22Rv1 (cell line): ENCODE measurements around the gene DDIAS.
A peak's percentile ranks its signal among the peaks of the same experiment; 100 is the strongest.

Source experiments
- H3K27ac ChIP-seq: fragments of 450-650 bp; 2 replicates; pipeline ENCODE4 v1.5.1; 2017
- ZFX ChIP-seq: fragments of 450-650 bp; IDR thresholded peaks from 2 replicates; pipeline ENCODE4 v1.6.1; 2017; ENCODE audit warnings: antibody characterized with exemption, borderline replicate concordance
- TF ChIP-seq, protein P1 (sequence below): fragments of 450-650 bp; IDR thresholded peaks from 2 replicates; pipeline ENCODE4 v1.5.1; 2017; ENCODE audit warnings: mild to moderate bottlenecking

Gene DDIAS

DNA sequence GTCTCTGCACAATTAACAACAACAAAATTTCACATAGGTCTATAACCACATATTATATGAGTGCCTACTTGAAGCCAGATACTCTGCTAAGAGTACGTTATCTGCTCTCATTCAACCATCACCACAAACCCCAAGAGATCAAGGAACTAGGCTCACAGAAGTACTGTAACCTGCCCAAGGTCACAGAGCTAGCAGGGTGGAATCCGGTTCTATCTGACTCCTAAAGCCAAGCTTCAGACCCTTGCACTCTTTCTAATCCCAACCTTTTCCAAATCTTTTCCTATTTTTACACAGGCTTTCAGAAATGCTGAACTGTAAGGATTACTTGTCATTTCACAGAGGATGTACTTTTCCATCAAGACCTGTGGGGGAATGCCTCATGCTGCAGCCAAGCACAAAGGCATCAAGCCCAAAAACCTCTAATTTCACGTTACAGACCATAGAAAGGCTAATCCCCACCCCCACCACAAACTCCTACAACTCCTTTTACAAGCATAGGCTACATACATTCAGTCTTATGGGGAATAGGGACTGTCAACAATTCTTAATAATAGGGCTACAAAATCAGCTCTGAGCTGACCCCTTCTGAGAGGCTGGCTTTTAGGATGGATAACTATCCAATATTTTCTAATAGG lies 2.2 kb upstream of the DDIAS start:
- TF ChIP-seq, protein P1, sequence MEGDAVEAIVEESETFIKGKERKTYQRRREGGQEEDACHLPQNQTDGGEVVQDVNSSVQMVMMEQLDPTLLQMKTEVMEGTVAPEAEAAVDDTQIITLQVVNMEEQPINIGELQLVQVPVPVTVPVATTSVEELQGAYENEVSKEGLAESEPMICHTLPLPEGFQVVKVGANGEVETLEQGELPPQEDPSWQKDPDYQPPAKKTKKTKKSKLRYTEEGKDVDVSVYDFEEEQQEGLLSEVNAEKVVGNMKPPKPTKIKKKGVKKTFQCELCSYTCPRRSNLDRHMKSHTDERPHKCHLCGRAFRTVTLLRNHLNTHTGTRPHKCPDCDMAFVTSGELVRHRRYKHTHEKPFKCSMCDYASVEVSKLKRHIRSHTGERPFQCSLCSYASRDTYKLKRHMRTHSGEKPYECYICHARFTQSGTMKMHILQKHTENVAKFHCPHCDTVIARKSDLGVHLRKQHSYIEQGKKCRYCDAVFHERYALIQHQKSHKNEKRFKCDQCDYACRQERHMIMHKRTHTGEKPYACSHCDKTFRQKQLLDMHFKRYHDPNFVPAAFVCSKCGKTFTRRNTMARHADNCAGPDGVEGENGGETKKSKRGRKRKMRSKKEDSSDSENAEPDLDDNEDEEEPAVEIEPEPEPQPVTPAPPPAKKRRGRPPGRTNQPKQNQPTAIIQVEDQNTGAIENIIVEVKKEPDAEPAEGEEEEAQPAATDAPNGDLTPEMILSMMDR = no peak
- no peak for TF ChIP-seq ZFX
- H3K27ac ChIP-seq = no peak overlapping the region

DNA sequence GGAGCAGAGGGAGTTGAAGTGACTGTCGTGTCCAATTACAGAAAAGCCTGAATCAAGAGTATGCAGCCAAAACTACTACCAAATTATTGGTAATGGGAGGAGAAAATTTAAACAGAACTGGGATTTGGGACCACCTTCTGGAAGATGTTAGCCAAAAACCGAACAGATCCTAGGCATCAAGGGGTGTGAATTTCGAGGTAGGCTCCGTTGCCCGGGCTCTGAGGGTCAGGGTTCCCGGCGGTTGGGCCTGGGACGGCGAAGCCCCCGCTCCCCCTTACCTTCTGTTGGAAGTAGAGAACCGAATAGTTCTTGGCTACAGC lies 1.6 kb upstream of the DDIAS start:
- peak overlapping the region; percentile 80 for H3K27ac ChIP-seq
- TF ChIP-seq, protein P1 = no peak
- TF ChIP-seq ZFX = no peak

DNA sequence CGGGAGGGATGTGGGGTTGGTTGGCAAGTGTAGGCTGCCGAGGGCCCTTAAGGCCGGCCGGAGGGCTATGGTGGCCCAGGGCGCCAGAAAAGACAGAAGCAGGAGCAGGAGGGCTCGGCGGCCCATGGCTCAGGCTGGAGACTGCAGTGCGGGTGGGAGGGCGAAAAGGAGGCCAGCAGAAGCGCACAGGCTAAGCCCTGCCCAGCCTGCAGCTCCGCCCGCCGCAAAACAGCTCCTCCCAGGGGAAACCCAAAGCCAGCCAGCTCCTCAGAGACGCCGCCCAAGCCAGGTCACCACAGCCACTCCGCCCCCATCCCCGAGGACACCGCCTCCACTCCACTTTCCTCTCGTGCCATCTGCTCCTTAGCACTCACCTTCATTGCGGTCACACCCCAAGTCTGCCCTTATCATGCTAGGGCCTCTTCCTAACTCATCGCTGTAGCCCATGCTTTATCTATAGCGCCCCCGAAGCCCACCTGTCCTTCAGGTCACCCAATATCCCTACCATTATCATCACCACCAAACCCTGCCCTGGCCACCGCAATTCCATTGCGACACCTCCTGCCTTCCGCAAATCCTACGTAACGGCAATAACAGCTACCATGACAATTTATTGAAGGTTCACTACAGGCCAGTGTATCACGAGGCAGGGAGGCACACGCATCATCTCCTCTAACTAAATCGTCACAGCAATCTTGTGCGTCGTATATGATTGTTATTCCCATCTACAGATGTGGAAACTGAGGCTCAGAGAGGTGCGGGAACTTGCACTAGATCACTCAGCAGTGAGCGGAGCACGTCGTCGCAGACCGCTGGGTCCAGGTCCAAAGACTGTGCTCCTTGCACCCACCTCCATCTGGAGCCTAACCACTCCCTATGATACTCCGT lies 1.0 kb upstream of the DDIAS start, which contains the start of gene PRCP:
Gene PRCP, minus strand, starts transcription at position 154 of the 888 bp plus-strand sequence. Its CDS starts 28 bp downstream, at position 126.
- peak within 1 kb of the TSS; percentile 80 for H3K27ac ChIP-seq
- no peak for TF ChIP-seq ZFX
- TF ChIP-seq, protein P1 = 0 out of 2 replicates have a peak, but pooled peaks have one; percentile 7

DNA sequence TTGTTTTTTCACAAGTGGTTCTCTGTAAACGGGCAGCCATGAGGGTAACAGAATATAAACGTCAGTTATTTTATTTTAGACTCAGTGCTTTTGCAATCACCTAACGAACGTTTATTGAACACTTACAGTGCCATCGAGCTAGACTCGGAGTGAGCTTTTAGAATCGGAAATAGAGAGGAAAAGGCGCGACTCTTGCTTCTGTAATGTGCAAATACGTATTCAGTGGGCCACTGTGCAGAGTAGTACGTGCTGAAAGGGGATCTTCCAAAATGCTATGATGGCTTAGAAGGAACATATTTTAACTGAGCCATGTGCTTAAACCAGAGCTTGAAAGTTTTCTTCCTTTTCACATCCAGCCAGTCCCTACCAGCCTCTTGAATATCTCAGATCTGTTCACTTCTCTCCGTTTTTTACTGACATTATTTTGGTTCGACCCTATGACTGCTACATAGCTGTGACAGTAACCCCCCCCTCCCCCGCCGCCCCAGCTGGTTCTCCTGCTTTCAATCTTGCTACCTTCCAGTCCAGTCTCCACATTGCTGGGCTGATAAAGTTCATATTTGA lies 468 bp downstream of the DDIAS start:
- TF ChIP-seq ZFX = no peak
- TF ChIP-seq, protein P1 = no peak
- H3K27ac ChIP-seq = peak overlapping the region; percentile 80

DNA sequence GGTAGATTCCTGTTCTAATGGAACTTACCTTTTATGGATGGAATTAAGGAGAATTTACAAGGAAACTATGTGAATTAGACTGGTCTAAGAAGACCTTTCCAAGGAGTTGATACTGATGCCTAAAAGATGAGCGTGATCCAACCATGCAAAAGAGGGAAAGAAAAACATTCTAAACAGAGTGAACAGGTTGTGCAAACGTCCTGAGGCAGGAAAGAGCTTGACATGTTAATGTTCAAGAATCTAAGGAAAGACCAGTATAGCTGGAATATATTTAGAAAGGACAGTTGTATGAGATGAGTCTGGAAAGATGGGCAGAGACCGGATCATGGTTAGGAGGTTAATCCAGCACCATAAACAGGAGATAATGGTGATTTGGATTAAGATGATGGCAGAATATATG lies 1.3 kb downstream of the DDIAS start:
- H3K27ac ChIP-seq = no peak overlapping the region
- TF ChIP-seq, protein P1 = no peak
- TF ChIP-seq ZFX = no peak

DNA sequence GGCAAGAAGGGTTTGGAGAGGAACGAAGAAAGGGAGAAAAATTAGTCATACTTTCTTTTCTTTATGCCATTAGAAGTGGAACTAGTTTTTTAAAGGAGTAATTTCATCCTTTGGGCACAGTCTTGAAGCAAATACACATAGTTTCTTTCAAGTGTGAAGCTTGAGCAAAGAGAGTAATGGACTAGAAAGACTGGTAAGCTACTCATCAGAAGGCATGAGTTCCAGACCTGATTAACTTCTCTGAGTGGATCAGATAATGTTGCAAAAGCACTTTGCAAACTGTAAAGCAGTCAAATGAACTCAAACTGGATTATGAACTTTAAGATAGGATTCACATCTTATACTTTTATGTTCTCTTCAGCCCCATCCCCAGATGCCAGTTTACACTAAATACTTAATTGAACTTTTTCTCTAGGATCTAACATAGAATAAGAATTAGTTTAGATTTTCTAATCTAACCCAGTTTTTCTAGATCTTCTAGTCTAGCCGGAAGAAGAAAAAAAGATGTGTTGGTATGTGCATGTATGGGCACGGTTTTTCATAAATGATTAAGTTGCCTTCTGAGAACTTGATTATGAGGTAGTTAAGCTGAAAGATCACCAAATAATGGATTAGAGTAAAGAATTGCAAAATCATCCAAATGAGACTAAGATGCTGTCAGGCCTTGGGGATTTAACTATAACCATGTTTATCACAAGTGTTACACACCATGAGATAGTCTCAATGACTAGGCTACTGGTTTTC lies 2.5 kb downstream of the DDIAS start:
- no peak overlapping the region for H3K27ac ChIP-seq
- TF ChIP-seq, protein P1 = no peak
- TF ChIP-seq ZFX = no peak
